MM.1S (cell line): ENCODE results near the gene RUFY2.

Experiments used
- DNase-seq: peaks from one replicate; pipeline ENCODE4 v3.0.0-alpha.2; 2015
- H2AFZ ChIP-seq: fragments of 300-600 bp; sonication (generic); 2 replicates; pipeline ENCODE4 v1.6.0; 2016; ENCODE audit warnings: antibody characterized with exemption, low read length
- H3F3A ChIP-seq: fragments of 300-600 bp; sonication (generic); 2 replicates; pipeline ENCODE4 v1.6.1; 2016; ENCODE audit warnings: mild to moderate bottlenecking, antibody characterized with exemption, low read length, moderate library complexity, mixed read lengths; ENCODE audit not compliant: insufficient read depth
- H3K27ac ChIP-seq: fragments of 300-600 bp; sonication (generic); 2 replicates; pipeline ENCODE4 v1.5.1; 2016; ENCODE audit warnings: mild to moderate bottlenecking, low read length
- H3K27me3 ChIP-seq: fragments of 300-600 bp; sonication (generic); replicated peaks from 2 replicates; pipeline ENCODE4 v1.6.0; 2016; ENCODE audit warnings: low read length; ENCODE audit not compliant: insufficient read depth
- H3K36me3 ChIP-seq: fragments of 300-600 bp; sonication (generic); replicated peaks from 2 replicates; pipeline ENCODE4 v1.6.1; 2016; ENCODE audit warnings: mild to moderate bottlenecking, low read length, mixed read lengths; ENCODE audit not compliant: insufficient read depth
- H3K4me1 ChIP-seq: fragments of 300-600 bp; sonication (generic); 2 replicates; pipeline ENCODE4 v1.6.1; 2016; ENCODE audit warnings: low read length, mixed read lengths
- H3K4me2 ChIP-seq: fragments of 300-600 bp; sonication (generic); 2 replicates; pipeline ENCODE4 v1.6.0; 2016; ENCODE audit warnings: low read depth, low read length
- H3K4me3 ChIP-seq: fragments of 300-600 bp; sonication (generic); 2 replicates; pipeline ENCODE4 v1.5.1; 2016; ENCODE audit warnings: low read length, mixed read lengths
- H3K79me2 ChIP-seq: fragments of 300-600 bp; sonication (generic); 2 replicates; pipeline ENCODE4 v1.6.1; 2016; ENCODE audit warnings: mixed run types, low read length, mixed read lengths
- H3K9ac ChIP-seq: fragments of 300-600 bp; sonication (generic); 2 replicates; pipeline ENCODE4 v1.6.1; 2016; ENCODE audit warnings: low read length, mixed read lengths
- H3K9me2 ChIP-seq: fragments of 300-600 bp; sonication (generic); replicated peaks from 2 replicates; pipeline ENCODE4 v1.6.1; 2016; ENCODE audit warnings: mild to moderate bottlenecking, low read length, mixed read lengths; ENCODE audit not compliant: insufficient read depth
- H3K9me3 ChIP-seq: fragments of 300-600 bp; sonication (generic); replicated peaks from 2 replicates; pipeline ENCODE4 v1.6.1; 2016; ENCODE audit warnings: mild to moderate bottlenecking, low read length, mixed read lengths; ENCODE audit not compliant: insufficient read depth
- H4K20me1 ChIP-seq: fragments of 300-600 bp; sonication (generic); 2 replicates; pipeline ENCODE4 v1.6.1; 2016; ENCODE audit warnings: mild to moderate bottlenecking, low read length, moderate library complexity, mixed read lengths; ENCODE audit not compliant: insufficient read depth
- EZH2 ChIP-seq: fragments of 300-600 bp; sonication (generic); optimal IDR thresholded peaks from 2 replicates; pipeline ENCODE3; 2017; ENCODE audit warnings: low read depth, mild to moderate bottlenecking, antibody characterized with exemption, low read length, mixed read lengths
- EZH2phosphoT487 ChIP-seq: fragments of 300-600 bp; sonication (generic); IDR thresholded peaks from 2 replicates; pipeline ENCODE4 v1.6.1; 2018; ENCODE audit warnings: antibody characterized with exemption, low read length
- TF ChIP-seq, protein P1 (sequence below): fragments of 300-600 bp; sonication (generic); IDR thresholded peaks from 2 replicates; pipeline ENCODE4 v1.5.1; 2016; ENCODE audit warnings: antibody characterized with exemption, low read length, mixed read lengths

Gene RUFY2

DNA sequence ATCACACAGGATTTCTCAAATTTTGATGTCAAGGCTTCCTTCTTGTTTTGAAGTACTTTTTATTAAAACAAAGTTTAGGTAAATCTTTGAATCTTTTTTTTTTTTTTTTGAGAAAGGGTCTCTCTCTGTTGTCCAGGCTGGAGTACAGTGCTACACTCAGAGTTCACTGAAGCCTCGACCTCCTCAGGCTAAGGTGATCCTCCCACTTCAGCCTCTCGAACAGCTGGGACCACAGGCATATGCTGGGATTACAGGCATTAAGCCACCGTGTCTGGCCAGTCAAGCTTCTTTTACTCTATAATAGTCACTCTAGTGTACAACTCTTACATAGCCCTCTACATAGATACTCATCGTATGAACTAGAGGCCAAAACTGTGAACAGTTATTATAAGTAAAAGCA is 3.4 kb downstream of the RUFY2 start:
- peaks cover 8% of the 10 kb centered on the region for H3K4me1 ChIP-seq
- H3K27ac ChIP-seq, result no peak overlapping the region
- no peak overlapping the region for H3K4me2 ChIP-seq
- TF ChIP-seq, protein P1, sequence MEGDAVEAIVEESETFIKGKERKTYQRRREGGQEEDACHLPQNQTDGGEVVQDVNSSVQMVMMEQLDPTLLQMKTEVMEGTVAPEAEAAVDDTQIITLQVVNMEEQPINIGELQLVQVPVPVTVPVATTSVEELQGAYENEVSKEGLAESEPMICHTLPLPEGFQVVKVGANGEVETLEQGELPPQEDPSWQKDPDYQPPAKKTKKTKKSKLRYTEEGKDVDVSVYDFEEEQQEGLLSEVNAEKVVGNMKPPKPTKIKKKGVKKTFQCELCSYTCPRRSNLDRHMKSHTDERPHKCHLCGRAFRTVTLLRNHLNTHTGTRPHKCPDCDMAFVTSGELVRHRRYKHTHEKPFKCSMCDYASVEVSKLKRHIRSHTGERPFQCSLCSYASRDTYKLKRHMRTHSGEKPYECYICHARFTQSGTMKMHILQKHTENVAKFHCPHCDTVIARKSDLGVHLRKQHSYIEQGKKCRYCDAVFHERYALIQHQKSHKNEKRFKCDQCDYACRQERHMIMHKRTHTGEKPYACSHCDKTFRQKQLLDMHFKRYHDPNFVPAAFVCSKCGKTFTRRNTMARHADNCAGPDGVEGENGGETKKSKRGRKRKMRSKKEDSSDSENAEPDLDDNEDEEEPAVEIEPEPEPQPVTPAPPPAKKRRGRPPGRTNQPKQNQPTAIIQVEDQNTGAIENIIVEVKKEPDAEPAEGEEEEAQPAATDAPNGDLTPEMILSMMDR, result no peak
- TF ChIP-seq EZH2, result no peak
- TF ChIP-seq EZH2phosphoT487, result no peak
- no peaks in the 10 kb centered on the region for H4K20me1 ChIP-seq
- H3F3A ChIP-seq, result no peaks in the 10 kb centered on the region
- H3K4me3 ChIP-seq, result no peak overlapping the region
- no peaks in the 10 kb centered on the region for H3K9me3 ChIP-seq
- H3K27me3 ChIP-seq, result no peaks in the 10 kb centered on the region
- H2AFZ ChIP-seq, result no peak overlapping the region
- no peaks in the 10 kb centered on the region; the same call in 1 of the 2 replicates for H3K36me3 ChIP-seq
- H3K9me2 ChIP-seq, result no peaks in the 10 kb centered on the region
- no peak for DNase-seq
- H3K9ac ChIP-seq, result no peak overlapping the region
- peaks cover 47% of the 10 kb centered on the region for H3K79me2 ChIP-seq

DNA sequence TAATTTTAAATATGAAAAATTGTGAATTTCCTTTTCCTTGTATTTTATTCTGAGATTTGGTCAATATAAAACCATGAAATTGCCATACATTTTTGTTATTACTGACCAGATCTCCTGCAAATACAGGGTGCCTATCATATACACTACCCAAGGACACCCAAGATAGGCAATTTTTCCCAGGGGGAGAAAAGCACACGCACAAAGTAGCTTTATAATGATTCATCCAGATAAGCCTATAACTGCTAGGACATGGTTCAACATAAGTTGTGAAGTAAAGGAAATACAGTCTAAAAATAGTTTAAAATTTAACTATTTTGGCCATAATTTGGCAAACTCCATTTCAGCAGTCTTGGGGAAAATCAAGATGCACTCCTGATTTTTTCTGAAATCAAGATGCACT is 4.8 kb downstream of the RUFY2 start:
- Histone ChIP-seq H3K9me2 (no peaks in the 10 kb centered on the region), H3K4me2 (no peak overlapping the region), H3K36me3 (no peaks in the 10 kb centered on the region; the same call in 1 of the 2 replicates), H3K9ac (no peak overlapping the region), H3K9me3 (no peaks in the 10 kb centered on the region), H3K27me3 (no peaks in the 10 kb centered on the region), H3K4me1 (peaks cover 8% of the 10 kb centered on the region), H2AFZ (no peak overlapping the region), H3F3A (no peaks in the 10 kb centered on the region), H4K20me1 (no peaks in the 10 kb centered on the region), H3K27ac (no peak overlapping the region), H3K4me3 (no peak overlapping the region), H3K79me2 (peaks cover 47% of the 10 kb centered on the region)
- no peak for DNase-seq
- TF ChIP-seq, protein P1, result no peak
- TF ChIP-seq EZH2phosphoT487, result no peak
- TF ChIP-seq EZH2, result no peak

DNA sequence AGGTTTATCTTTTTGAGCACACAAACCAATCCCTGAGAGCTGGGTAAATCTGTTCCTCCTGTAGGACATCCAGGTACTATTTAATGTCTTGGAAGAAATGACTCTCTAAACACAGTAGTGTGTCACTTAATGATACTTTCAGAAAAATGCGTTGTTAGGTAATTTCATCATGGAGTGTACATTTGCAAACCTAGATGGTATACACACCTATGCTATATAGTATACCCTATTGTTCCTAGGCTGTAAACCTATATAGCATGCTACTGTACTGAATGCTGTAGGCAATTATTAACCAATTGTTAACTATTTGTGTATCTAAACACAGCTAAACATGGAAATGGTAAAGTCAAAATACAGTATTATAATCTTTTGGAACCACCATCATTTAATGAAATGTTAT is 10.1 kb downstream of the RUFY2 start:
- no peaks in the 10 kb centered on the region for H3K9me3 ChIP-seq

More for the DNA sequence above, 10.1 kb downstream of the RUFY2 start:
- Histone ChIP-seq H2AFZ (no peak overlapping the region), H3K36me3 (no peaks in the 10 kb centered on the region; the same call in 1 of the 2 replicates), H3K4me3 (no peak overlapping the region), H3K4me2 (no peak overlapping the region), H3K27ac (no peak overlapping the region), H3F3A (no peaks in the 10 kb centered on the region), H4K20me1 (no peaks in the 10 kb centered on the region), H3K9me2 (no peaks in the 10 kb centered on the region), H3K9ac (no peak overlapping the region), H3K79me2 (no peaks in the 10 kb centered on the region), H3K4me1 (no peaks in the 10 kb centered on the region), H3K27me3 (no peaks in the 10 kb centered on the region)
- no peak for DNase-seq
- no peak for TF ChIP-seq EZH2
- TF ChIP-seq, protein P1, result no peak
- no peak for TF ChIP-seq EZH2phosphoT487
